Mesothelial cell of epicardium (in vitro differentiated cells): ENCODE data around the gene RNU6-1. TPM values are rescaled to one million over a fixed set of nuclear protein-coding genes. Genes with fewer than 3 reads are reported as not detected.
A peak's percentile ranks its signal among the peaks of the same experiment; 100 is the strongest.

Experiments
- DNase-seq, 2 experiments: peaks; one replicate each; pipeline ENCODE4 v3.0.0; 2021; ENCODE audit warnings: low spot score in 2 of 2; ENCODE audit not compliant: unreplicated experiment in 2 of 2
- H3K27ac Mint-ChIP-seq: 2 replicates; pipeline ENCODE4 v1.8.0; 2021; ENCODE audit warnings: mixed read lengths
- H3K27me3 Mint-ChIP-seq: 2 replicates; pipeline ENCODE4 v1.8.0; 2021; ENCODE audit warnings: low read depth, mixed read lengths
- H3K36me3 Mint-ChIP-seq: 2 replicates; pipeline ENCODE4 v1.8.0; 2021; ENCODE audit warnings: mixed read lengths
- H3K4me1 Mint-ChIP-seq: 2 replicates; pipeline ENCODE4 v1.8.0; 2021; ENCODE audit warnings: mixed read lengths
- H3K4me3 Mint-ChIP-seq: 2 replicates; pipeline ENCODE4 v1.8.0; 2021; ENCODE audit warnings: mild to moderate bottlenecking, moderate library complexity, mixed read lengths
- H3K9me3 Mint-ChIP-seq: 2 replicates; pipeline ENCODE4 v1.8.0; 2021; ENCODE audit warnings: mixed read lengths
- total RNA-seq: library from RNA; stranded (reverse); gene quantifications from 3 replicates; pipeline ENCODE4 v1.2.1, GENCODE V29; 2021
- TF ChIP-seq, protein P1 (sequence below): fragments of 200-600 bp; sonication (generic); IDR thresholded peaks from one replicate; pipeline ENCODE4 v1.5.0; 2021; ENCODE audit warnings: antibody characterized with exemption; ENCODE audit not compliant: unreplicated experiment

Gene RNU6-1
- not detected in 3 replicates for total RNA-seq

DNA sequence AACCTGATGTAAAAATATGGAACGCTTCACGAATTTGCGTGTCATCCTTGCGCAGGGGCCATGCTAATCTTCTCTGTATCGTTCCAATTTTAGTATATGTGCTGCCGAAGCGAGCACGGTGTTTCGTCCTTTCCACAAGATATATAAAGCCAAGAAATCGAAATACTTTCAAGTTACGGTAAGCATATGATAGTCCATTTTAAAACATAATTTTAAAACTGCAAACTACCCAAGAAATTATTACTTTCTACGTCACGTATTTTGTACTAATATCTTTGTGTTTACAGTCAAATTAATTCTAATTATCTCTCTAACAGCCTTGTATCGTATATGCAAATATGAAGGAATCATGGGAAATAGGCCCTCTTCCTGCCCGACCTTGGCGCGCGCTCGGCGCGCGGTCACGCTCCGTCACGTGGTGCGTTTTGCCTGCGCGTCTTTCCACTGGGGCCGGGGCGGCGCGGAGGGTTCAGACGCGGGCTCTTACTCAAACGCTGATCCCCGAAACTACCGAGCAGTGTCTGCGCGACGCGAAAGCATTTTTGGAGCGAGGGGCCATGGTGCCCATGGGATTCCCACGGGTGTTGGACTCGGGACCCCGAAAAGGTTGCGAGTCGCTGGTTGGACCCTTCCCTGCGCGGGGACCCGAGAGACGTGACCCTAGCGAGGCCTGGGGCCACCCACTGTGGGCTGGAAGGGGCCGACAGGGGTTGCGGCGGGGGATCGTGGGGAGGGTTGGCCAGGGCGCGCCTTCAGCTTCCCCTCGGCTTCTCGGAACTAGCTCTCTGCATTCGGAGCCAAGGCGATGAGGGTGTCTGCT, at the start of gene RNU6-1:
Gene RNU6-1, minus strand, starts transcription at position 117 of the 820 bp plus-strand sequence.
- peak within 1 kb of the TSS; percentile 99 for H3K27ac Mint-ChIP-seq
- no peaks in the 10 kb centered on the region for H3K36me3 Mint-ChIP-seq
- peaks cover 24% of the 10 kb centered on the region for H3K27me3 Mint-ChIP-seq
- H3K4me3 Mint-ChIP-seq: peak within 1 kb of the TSS; percentile 88
- H3K9me3 Mint-ChIP-seq: no peaks in the 10 kb centered on the region
- TF ChIP-seq, protein P1, sequence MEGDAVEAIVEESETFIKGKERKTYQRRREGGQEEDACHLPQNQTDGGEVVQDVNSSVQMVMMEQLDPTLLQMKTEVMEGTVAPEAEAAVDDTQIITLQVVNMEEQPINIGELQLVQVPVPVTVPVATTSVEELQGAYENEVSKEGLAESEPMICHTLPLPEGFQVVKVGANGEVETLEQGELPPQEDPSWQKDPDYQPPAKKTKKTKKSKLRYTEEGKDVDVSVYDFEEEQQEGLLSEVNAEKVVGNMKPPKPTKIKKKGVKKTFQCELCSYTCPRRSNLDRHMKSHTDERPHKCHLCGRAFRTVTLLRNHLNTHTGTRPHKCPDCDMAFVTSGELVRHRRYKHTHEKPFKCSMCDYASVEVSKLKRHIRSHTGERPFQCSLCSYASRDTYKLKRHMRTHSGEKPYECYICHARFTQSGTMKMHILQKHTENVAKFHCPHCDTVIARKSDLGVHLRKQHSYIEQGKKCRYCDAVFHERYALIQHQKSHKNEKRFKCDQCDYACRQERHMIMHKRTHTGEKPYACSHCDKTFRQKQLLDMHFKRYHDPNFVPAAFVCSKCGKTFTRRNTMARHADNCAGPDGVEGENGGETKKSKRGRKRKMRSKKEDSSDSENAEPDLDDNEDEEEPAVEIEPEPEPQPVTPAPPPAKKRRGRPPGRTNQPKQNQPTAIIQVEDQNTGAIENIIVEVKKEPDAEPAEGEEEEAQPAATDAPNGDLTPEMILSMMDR: no peak
- peak; percentile 84 to 91 for DNase-seq
- peaks cover 60% of the 10 kb centered on the region for H3K4me1 Mint-ChIP-seq

DNA sequence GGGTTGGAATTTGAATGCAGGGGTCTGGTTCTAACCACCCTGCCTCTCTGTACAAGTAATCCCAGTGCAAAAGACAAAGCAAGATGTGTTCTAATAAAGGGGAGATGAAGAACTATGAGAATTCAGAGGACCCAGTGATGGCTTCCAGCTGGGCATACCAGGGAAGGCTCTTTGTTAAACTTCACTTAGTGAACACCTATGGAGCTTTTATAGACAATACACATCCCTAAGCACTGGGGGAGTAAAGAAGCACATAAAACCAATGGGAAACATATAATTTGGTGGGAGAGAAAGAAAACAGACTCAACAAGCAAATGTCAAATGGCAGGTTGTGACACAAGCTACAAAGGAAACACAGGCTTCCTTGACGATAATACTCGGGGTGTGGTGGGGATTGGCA, 47.9 kb upstream of the RNU6-1 start:
- TF ChIP-seq, protein P1: no peak
- Mint-ChIP-seq H3K27me3 (no peaks in the 10 kb centered on the region), H3K9me3 (peaks cover 12% of the 10 kb centered on the region), H3K4me1 (peaks cover 48% of the 10 kb centered on the region), H3K36me3 (peaks cover 8% of the 10 kb centered on the region), H3K27ac (peak overlapping the region; percentile 28), H3K4me3 (no peak overlapping the region)
- no peak for DNase-seq

DNA sequence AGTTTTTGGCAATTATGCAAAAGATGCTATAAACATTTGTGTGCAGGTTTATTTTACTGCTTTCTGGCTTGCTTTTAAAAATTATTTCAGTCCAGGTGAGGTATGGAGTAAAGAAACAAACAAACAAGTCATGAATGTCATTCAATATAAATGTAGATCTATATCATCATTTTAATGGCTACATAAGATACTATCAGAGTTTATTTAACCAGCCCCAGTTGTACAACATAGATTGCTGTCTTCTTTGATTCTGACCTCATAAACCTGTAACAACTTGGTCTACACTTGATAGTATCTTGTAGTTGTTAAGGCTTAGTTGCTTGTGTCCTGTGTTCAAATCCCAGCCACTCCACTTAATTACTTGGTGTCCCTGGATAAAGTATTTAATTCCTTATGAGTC, 46.0 kb upstream of the RNU6-1 start:
- TF ChIP-seq, protein P1: no peak
- peaks cover 12% of the 10 kb centered on the region for H3K9me3 Mint-ChIP-seq
- H3K36me3 Mint-ChIP-seq: peaks cover 8% of the 10 kb centered on the region
- no peak for DNase-seq
- no peaks in the 10 kb centered on the region for H3K27me3 Mint-ChIP-seq
- no peak overlapping the region for H3K4me3 Mint-ChIP-seq
- H3K27ac Mint-ChIP-seq: no peak overlapping the region
- peaks cover 47% of the 10 kb centered on the region for H3K4me1 Mint-ChIP-seq

DNA sequence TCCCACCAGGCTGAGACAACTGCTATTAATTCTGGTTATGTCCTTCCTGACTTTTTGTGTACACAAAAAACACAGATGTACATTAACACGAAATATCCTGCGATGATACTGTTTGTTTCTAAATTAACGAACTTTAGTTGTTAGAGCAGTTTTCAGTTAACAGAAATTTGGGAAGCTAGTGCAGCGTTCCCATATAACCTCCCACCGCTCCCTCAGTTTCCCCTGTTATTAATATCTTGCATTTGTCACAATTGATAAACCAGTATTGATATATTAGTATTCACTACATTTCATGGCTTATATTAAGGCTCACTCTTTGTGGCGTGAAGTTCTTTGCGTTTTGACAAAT, 45.3 kb upstream of the RNU6-1 start:
- Mint-ChIP-seq H3K9me3 (peaks cover 7% of the 10 kb centered on the region), H3K4me3 (peak overlapping the region; percentile 60), H3K36me3 (peaks cover 7% of the 10 kb centered on the region), H3K27me3 (no peaks in the 10 kb centered on the region), H3K27ac (peak overlapping the region; percentile 96), H3K4me1 (peaks cover 51% of the 10 kb centered on the region)
- TF ChIP-seq, protein P1: no peak
- no peak for DNase-seq

DNA sequence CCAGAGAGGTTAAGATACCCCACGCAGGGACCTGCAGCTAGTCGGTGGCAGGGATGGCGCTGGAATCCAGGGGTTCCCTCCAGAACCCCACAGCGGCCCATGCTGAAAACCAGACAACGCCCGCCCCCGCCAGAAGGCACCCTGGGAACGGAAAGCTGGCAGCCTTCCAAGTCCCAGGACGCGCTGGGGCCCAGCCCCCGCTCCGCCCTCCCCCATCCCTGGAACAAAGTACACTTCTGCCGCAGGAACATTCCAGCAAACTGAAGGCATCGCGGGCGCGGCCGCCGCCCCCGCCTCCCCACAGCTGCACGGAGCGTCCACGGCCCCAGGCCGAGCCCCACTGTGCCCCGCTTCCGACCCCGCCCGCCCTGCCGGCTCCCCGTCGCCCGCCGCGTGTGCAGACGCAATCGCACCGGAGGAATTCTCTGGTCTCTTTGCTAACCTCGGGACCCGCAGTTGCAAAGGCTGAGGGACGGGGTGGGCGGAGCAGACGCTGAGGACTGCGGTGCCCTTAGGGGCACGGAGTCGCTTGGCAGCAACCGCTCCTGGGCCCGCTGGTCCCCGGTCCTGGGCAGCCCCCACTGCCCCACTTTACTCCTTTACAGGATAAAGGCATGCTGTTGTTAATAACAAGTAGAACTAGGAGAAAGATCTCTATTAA, 44.8 kb upstream of the RNU6-1 start:
- H3K36me3 Mint-ChIP-seq: peaks cover 2% of the 10 kb centered on the region
- H3K27ac Mint-ChIP-seq: peak overlapping the region; percentile 96
- peak overlapping the region; percentile 60 for H3K4me3 Mint-ChIP-seq

More for the DNA sequence above, 44.8 kb upstream of the RNU6-1 start:
- DNase-seq: peak; percentile 75 to 82
- Mint-ChIP-seq H3K9me3 (peaks cover 2% of the 10 kb centered on the region), H3K4me1 (peaks cover 51% of the 10 kb centered on the region), H3K27me3 (no peaks in the 10 kb centered on the region)
- TF ChIP-seq, protein P1: no peak
